AG20443 (cell line): Measurements from ENCODE around the gene APEH.

Experiments used
- DNase-seq: peaks from one replicate; pipeline ENCODE4 v3.0.0; 2012; ENCODE audit warnings: low spot score, mixed read lengths

Gene APEH

DNA sequence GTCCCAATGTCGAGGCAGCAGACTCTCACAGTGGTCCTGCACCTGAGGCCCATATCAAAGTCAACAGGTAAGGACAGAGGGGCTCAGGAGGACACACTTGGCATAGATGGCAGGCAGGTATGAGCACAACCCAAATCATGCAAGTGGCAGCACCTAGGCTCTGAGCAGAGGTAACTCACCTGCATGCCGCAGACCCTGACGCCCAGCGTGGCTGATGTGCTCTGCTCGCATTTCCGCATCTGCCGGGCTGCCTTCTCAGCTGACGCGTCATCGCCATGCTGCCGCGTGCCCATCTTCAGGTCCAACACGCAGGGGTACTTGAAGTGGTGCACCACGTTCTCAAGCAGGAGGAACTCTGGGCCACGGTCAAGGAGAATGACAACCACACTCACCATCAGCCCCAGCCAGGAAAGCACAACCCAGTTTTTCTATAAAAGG is 53.8 kb downstream of the APEH start:
- DNase-seq = no peak

GRCh38 chr3:49729966-49730609 is 55.9 kb downstream of the APEH start:
- no peak for DNase-seq

DNA sequence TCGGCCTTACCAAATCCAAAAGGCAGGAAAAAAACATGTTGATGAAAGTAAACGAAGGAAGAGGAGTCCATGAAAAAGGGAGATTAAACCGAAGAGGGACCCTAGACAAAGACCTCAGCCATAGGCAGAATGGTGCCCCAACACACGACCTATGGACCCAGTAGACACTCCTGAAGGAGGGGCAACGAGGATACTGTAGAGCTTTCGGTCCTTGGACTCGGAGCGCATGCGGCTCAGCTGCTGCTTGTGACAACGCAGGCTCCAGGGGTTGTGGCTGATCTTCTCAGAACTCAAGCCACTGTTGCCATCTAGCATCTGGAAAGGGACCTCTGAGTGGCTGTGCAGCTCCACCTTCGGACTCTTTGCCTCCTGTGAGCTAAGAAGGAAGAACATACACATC is 58.4 kb downstream of the APEH start:
- no peak for DNase-seq

DNA sequence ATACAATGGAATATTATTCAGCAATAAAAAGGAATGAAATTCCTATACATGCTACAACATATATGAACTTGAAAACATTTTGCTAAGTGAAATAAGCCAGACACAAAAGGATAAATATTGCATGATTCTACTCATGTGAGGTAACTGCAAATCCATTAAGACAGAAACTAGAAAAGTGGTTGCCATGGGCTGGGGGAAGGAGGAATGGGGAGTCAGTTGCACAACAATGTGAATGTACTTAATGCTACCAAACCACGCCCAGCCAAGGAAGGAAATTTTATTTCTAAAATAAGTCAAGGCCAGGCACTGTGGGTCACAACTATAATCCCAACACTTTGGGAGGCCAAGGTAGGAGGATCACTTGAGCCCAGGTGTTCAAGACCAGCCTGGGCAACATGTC is 59.4 kb downstream of the APEH start:
- no peak for DNase-seq
